Central memory CD8-positive, alpha-beta T cell (primary cell): ENCODE data around the gene LDLRAD4.

Source experiments
- ATAC-seq: fragments of 150-1000 bp; cut with Tn5 transposase; replicated peaks from 2 replicates; pipeline ENCODE4 v1.10.0; 2022; ENCODE audit warnings: mild to moderate bottlenecking, moderate FRiP score, moderate number of reproducible peaks; ENCODE audit not compliant: poor library complexity, severe bottlenecking; ENCODE audit errors: extremely low read depth
- DNase-seq, 2 donors: peaks; one replicate each; pipeline ENCODE4 v3.0.0; 2021; ENCODE audit warnings: low spot score in 2 of 2
- H3K27ac Mint-ChIP-seq: one replicate; pipeline ENCODE4 v1.8.0; 2022; ENCODE audit warnings: low read depth, mild to moderate bottlenecking, moderate library complexity, mixed read lengths
- H3K27me3 Mint-ChIP-seq: one replicate; pipeline ENCODE4 v1.8.0; 2022; ENCODE audit warnings: mixed read lengths
- H3K36me3 Mint-ChIP-seq: one replicate; pipeline ENCODE4 v1.8.0; 2022; ENCODE audit warnings: mild to moderate bottlenecking, moderate library complexity, mixed read lengths; ENCODE audit not compliant: insufficient read depth
- H3K4me1 Mint-ChIP-seq: one replicate; pipeline ENCODE4 v1.8.0; 2022; ENCODE audit warnings: mixed read lengths
- H3K4me3 Mint-ChIP-seq: one replicate; pipeline ENCODE4 v1.8.0; 2022; ENCODE audit warnings: mild to moderate bottlenecking, moderate library complexity, mixed read lengths
- H3K9me3 Mint-ChIP-seq: one replicate; pipeline ENCODE4 v1.8.0; 2022; ENCODE audit warnings: mixed read lengths

LDLRAD4 gene

DNA sequence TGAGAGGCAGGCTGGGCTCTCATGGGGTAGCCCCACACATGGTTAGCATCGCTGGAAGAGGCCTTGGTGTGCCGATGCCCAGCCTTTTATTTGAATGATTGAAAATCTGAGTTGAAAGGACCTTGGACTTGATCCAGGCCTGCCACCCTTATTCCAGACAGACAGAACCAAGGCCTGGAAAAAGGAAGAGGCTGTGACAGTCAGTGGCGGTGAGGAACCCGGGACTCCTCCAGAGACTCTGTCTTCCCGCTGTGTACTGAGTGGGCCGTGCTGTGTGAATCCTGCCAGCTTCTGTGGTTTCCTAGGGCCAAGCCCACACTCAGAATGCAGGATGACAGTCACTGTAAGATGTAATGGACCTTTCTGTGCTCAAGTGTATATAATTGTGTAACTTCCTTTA lies 218.5 kb downstream of the LDLRAD4 start:
- H3K4me1 Mint-ChIP-seq = peaks cover 13% of the 10 kb centered on the region

DNA sequence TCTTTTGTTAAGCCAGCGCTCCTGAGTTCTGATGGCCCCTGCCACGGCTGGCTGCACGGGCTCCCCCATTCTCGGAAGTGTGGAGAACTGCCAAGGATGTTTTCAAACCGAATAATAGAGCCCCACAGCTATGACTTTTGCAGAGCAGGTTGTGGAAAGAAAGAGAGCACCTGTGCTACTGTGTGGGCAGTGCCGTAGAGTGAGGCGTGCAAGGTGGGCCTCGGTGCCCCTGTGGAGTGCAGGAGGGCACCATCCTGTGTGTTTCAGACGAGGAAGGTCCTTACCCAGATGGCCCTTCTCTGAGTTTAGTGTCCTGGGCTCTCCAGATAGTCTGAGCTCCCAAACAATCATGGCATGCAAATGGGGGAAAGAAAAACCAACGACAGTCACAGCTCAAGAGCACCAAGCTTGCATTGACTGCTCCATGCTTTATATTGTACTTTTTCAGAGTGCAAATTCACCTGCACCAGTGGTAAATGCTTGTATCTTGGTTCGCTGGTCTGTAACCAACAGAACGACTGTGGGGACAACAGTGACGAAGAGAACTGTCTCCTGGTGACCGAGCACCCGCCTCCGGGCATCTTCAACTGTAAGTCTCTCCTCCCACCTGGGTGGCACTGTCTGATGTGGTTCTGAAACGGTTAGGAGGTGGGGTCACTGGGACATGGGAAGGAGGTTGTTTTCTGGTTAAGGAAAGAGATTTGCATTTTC lies 219.4 kb downstream of the LDLRAD4 start:
- H3K27me3 Mint-ChIP-seq = no peaks in the 10 kb centered on the region
- H3K27ac Mint-ChIP-seq = peak overlapping the region; percentile 73
- DNase-seq (no peak), ATAC-seq (peak; percentile 36)
- H3K9me3 Mint-ChIP-seq = no peaks in the 10 kb centered on the region
- no peaks in the 10 kb centered on the region for H3K36me3 Mint-ChIP-seq
- H3K4me1 Mint-ChIP-seq = peaks cover 13% of the 10 kb centered on the region
- peak overlapping the region; percentile 31 for H3K4me3 Mint-ChIP-seq

More for the DNA sequence above, 218.5 kb downstream of the LDLRAD4 start:
- Mint-ChIP-seq H3K27ac (no peak overlapping the region), H3K27me3 (no peaks in the 10 kb centered on the region), H3K36me3 (no peaks in the 10 kb centered on the region), H3K9me3 (no peaks in the 10 kb centered on the region), H3K4me3 (no peak overlapping the region)
- DNase-seq (no peak), ATAC-seq (no peak)

DNA sequence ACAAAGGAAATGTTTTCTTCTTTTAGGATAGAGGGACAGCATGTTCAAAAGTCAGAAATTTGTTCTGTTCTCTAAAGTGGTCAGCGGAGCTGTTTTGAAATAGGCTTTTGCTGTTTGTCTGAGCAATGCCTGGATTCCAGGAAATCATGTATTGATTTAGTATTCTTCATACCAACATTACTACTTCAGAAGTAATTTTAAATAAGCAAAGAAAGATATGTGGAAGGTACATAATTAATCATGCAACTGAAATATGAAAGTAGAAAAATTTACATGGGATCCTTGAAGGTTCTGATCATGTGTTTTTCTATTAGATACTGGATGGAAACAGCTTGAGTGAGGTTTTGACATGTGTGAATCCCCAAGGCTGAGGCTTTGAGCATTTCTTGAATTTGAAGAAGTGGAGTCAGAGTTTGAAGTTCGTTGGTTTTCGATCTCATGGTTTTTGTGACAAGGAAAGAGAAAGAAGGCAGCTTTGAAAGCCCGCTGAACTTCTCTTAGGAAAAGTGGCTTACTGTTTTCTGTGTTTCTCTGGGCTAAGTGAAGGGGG lies 220.0 kb downstream of the LDLRAD4 start:
- Mint-ChIP-seq H3K4me3 (peak overlapping the region; percentile 31), H3K9me3 (no peaks in the 10 kb centered on the region), H3K27ac (peak overlapping the region; percentile 73), H3K27me3 (no peaks in the 10 kb centered on the region), H3K36me3 (no peaks in the 10 kb centered on the region), H3K4me1 (peaks cover 18% of the 10 kb centered on the region)
- ATAC-seq = no peak
- DNase-seq = no peak

GRCh38 chr18:13439461-13439860 lies 220.9 kb downstream of the LDLRAD4 start:
- H3K36me3 Mint-ChIP-seq = no peaks in the 10 kb centered on the region
- H3K4me3 Mint-ChIP-seq = no peak overlapping the region
- H3K27ac Mint-ChIP-seq = no peak overlapping the region
- DNase-seq (no peak), ATAC-seq (no peak)
- no peaks in the 10 kb centered on the region for H3K27me3 Mint-ChIP-seq
- no peaks in the 10 kb centered on the region for H3K9me3 Mint-ChIP-seq
- peaks cover 19% of the 10 kb centered on the region for H3K4me1 Mint-ChIP-seq

- peaks cover 19% of the 10 kb centered on the region for H3K4me1 Mint-ChIP-seq
- no peak overlapping the region for H3K4me3 Mint-ChIP-seq
- no peaks in the 10 kb centered on the region for H3K9me3 Mint-ChIP-seq
- H3K36me3 Mint-ChIP-seq = no peaks in the 10 kb centered on the region
- no peak for ATAC-seq
- DNase-seq = no peak
- no peaks in the 10 kb centered on the region for H3K27me3 Mint-ChIP-seq
- H3K27ac Mint-ChIP-seq = no peak overlapping the region
Measured at GRCh38 chr18:13440277-13441248, 222.0 kb downstream of the LDLRAD4 start.

- no peak for DNase-seq
- Mint-ChIP-seq H3K4me3 (no peak overlapping the region), H3K9me3 (no peaks in the 10 kb centered on the region), H3K36me3 (no peaks in the 10 kb centered on the region), H3K4me1 (peaks cover 19% of the 10 kb centered on the region), H3K27ac (no peak overlapping the region), H3K27me3 (no peaks in the 10 kb centered on the region)
- ATAC-seq = no peak
Measured at GRCh38 chr18:13441736-13442135, 223.2 kb downstream of the LDLRAD4 start.

GRCh38 chr18:13442451-13442850 lies 223.9 kb downstream of the LDLRAD4 start:
- no peak for ATAC-seq
- no peak overlapping the region for H3K4me3 Mint-ChIP-seq
- H3K4me1 Mint-ChIP-seq = peaks cover 17% of the 10 kb centered on the region
- no peak overlapping the region for H3K27ac Mint-ChIP-seq
- no peak for DNase-seq
- no peaks in the 10 kb centered on the region for H3K36me3 Mint-ChIP-seq
- H3K9me3 Mint-ChIP-seq = no peaks in the 10 kb centered on the region
- H3K27me3 Mint-ChIP-seq = no peaks in the 10 kb centered on the region

DNA sequence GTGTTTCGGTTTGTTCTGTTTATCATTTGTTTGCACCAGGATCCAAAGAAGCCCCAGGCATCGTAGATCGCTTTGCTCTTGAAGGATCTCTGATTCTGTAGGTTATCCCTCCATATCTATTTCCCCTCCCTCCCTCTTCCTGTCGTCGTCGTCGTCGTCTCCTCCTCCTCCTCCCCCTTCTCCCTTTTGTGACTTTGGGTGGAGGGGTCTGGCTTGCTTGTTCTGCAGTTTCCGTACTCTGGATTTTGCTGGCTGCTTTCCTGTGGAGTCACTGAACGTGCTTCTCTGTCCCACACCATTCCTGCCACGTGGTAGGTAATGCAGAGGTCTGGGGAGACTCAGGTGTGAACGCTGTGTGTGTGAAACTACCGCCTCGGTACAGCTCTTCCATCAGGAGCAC lies 225.0 kb downstream of the LDLRAD4 start:
- Mint-ChIP-seq H3K4me1 (peaks cover 6% of the 10 kb centered on the region), H3K27ac (no peak overlapping the region), H3K4me3 (no peak overlapping the region), H3K27me3 (no peaks in the 10 kb centered on the region), H3K9me3 (no peaks in the 10 kb centered on the region), H3K36me3 (no peaks in the 10 kb centered on the region)
- DNase-seq = no peak
- no peak for ATAC-seq

DNA sequence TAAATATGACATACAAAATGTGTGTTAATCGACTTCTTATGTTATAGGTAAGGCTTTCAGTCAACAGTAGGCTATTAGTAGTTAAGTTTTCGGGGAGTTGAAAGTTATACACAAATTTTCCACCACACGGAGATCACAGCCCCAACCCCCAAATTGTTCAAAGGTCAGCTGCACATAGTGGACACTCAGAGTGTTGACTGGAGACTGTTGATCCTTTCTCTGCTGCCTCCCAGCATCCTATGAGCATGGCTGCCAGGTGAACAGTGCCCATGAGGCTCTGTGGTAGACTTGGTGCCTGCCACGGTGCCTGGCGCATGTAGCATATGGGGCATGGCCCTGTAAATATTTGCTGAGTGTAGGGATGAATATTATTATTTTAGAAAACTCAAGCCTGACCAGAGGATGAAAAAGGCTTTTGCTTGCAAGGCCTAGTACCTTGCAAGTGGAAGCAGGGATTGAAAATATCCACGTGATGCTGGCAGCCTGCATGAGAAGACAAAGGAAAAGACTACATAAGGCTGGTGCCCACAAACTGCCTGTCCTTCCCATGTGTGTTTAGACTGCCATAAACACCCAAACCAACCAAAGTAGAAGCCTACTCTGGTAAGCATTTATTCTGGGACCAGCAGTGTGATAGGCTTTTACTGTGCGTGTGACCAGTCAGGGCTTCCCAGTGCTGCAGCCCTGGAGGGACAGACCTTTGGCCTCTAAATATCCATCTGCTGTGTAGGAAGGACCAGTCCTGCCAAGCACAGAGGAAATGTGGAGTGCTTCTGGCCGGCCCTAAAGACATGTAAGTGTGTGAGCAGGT lies 226.1 kb downstream of the LDLRAD4 start:
- peaks cover 5% of the 10 kb centered on the region for H3K4me1 Mint-ChIP-seq
- ATAC-seq = no peak
- H3K27ac Mint-ChIP-seq = no peak overlapping the region
- H3K36me3 Mint-ChIP-seq = no peaks in the 10 kb centered on the region
- H3K9me3 Mint-ChIP-seq = no peaks in the 10 kb centered on the region
- no peaks in the 10 kb centered on the region for H3K27me3 Mint-ChIP-seq
- H3K4me3 Mint-ChIP-seq = no peak overlapping the region
- DNase-seq = no peak

DNA sequence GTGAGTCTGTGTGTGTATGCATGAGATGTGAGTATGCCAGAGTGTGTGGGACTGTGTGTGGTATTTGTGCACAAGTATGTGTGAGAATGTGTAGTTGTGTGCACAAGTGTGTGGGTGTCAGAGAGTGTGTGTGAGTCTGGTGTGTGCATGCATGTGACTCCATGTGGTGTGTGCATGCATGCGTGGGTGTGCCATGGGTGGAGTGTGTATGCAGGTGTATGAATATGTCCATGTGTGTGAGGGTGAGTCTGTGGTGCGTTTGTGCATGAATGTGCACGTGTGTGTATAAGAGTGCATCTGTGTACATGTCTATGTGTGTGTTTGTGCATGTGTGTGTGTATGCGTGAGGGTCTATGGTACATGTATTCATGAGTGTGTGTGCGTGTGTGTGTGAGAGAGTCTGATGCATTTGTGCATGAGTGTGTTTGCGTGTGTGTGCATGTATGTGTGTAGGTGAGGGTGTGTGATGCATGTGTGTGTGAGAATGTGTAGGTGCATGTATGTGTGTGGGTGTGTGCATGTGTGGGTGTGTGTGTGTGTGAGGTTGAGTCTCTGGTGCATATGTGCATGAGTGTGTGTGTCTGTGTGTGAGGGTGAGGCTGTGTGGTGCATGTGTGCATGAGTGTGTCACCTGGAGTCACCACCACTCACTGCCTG lies 226.8 kb downstream of the LDLRAD4 start:
- no peak overlapping the region for H3K4me3 Mint-ChIP-seq
- no peak for DNase-seq
- H3K27me3 Mint-ChIP-seq = no peaks in the 10 kb centered on the region
- no peaks in the 10 kb centered on the region for H3K9me3 Mint-ChIP-seq
- ATAC-seq = no peak
- no peaks in the 10 kb centered on the region for H3K36me3 Mint-ChIP-seq
- H3K4me1 Mint-ChIP-seq = peaks cover 5% of the 10 kb centered on the region
- H3K27ac Mint-ChIP-seq = no peak overlapping the region

DNA sequence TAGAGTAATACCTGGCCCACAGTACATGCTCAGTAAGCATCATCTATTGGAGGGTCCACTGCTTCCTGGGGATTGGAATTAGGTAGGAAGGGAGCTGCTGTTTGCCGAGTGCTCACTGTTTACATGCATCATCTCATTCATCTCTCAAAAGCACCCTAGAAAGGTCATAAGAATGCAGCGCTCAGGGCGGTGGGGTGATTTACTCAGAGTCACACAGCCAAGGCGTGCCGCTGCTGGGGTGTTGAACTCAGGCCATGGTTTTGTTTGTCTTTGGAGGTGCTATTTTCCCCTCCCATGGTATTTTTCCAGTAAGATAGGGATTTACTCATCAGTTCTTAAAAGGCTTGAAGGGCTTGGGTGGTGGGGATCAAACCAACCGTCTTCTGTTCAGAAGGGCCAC lies 227.5 kb downstream of the LDLRAD4 start:
- peaks cover 5% of the 10 kb centered on the region for H3K4me1 Mint-ChIP-seq
- H3K27me3 Mint-ChIP-seq = no peaks in the 10 kb centered on the region
- DNase-seq (no peak), ATAC-seq (no peak)
- H3K9me3 Mint-ChIP-seq = no peaks in the 10 kb centered on the region
- H3K27ac Mint-ChIP-seq = no peak overlapping the region
- no peaks in the 10 kb centered on the region for H3K36me3 Mint-ChIP-seq
- no peak overlapping the region for H3K4me3 Mint-ChIP-seq
